Endometrium (tissue), 2 donors: ENCODE data around the gene RIPPLY3.
"Not testable (repeated sequence)": the region's sequence is repeated elsewhere in the genome, so short reads cannot be mapped to it uniquely, and the experiment has no call there.

Experiments used
- FAIRE-seq: peaks from 2 replicates; lab custom pipeline; 2012; peaks lifted over from hg19 to GRCh38; lab: Jason Lieb, UNC
- donor health status: control.
- donor health status: control.

The RIPPLY3 gene

DNA sequence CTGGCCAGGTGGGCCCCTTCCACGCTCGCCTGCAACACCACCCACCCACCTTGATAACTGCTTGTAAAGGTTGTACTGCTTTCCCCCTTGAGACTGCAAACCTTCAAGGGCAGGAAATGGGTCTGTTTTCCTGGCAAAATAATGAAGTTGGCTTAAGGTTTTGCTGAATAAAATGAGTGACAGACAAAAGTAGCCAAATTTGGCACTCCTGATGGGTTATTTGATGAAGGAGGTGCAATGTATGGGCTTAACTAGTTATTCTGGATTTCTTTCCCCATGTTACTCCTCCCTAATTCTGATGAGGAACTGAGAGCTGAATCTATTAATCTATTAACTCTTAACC, 25.5 kb upstream of the RIPPLY3 start:
- FAIRE-seq, result no peak

DNA sequence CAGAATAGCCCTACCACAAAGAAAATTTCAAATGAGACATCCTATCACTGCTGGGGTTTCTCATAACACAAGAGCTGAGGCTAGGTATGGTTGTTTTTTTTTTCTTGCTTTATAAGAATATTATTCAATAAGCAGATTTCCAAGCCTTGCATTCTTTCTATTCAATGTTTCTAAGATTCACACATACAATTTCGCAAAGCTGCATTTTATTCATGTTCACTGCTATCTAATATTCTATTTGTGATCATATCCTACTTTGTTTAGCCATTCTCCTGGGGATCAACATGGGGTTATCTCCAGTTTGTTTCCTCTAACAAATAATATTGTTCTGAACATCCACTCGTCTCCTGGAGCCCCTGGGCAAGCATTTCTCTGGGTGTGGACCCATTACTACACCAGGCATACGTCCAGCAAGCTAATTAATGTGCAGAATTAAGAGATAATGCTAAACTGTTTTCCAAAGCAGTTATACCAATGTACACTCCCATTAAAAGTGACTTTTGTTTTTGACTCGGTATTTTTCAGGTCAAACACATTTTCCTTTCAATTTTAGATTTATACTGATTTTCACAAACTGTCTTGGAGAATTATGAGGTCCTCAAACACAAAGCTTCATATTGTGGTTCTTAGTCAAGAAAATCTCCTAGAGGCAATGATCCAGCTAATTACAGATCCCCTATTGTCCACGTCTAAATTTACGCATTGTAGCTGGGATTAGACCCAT, 24.4 kb upstream of the RIPPLY3 start:
- FAIRE-seq, result no peak

DNA sequence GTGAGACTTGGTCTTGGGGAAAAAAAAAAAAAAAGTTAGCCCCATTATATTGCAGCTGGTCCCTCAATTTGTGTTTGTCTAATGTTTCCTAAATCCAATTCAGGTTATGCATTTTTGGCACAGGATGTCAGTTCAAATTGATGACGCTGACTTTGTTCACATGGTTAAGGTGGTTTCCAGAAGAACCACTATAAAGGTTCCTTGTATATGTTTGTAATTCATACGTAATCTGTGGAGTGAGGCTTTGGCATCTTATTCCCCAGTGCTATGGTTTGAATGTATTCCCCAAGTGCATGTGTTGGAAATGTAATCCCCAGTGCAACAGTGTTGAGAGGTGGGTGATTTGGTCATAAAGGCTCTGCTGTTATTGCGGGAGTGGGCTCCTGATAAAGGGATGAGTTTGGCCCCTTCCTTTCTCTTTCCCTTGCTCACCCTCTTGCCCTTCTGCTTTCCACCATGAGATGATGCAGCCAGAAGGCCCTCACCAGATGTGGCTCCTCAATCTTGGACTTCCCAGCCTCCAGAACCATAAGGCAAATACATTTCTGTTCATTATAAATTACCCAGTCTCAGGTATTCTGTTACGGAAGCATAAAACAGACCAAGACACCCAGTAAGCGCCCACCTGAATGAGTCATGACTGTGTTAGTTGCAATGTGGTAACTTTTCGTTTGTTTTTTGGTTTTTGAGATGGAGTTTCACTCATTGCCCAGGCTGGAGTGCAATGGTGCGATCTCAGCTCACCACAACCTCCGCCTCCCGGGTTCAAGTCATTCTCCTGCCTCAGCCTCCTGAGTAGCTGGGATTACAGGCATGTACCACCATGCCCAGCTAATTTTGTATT, 20.5 kb upstream of the RIPPLY3 start:
- FAIRE-seq, result no peak

DNA sequence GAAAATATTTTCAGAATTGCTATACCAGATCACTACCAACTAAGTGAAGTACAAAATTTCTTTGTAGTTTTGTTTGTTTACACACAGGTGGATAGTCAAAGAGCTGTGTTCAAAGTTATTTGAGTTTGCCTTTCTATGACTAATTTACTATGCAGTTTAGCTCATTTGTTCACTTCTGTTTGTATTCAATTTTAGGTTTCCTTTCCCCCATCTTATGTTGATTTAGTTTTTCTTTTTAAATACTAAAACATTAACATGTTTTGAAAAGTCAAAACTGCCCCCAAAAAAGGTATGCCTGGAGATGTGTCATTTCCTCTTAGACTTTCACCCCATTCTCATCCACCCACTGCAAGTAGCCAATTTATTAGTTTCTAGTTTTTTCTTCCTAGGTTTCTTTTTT, 18.7 kb upstream of the RIPPLY3 start:
- no peak for FAIRE-seq

DNA sequence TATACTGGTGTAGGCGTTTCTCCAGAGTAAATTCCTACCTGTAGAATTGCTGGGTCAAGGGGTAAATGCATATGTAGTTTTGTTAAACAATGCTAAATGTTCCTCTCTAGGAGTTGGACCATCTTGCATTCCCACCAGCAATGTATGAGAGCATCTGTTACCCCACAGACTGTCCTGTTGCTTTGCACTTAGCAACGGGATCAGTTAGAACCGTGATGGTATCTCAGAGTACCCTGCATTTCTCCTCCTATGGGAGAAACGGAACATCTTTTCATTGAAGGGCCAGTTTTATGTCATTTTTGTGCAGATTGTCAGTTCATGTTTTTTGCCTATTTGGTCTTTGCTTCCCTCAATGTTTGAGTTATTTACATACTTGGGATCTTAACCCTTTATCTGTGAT, 18.0 kb upstream of the RIPPLY3 start:
- FAIRE-seq, result no peak

- FAIRE-seq, result not testable (repeated sequence)
Observed at GRCh38 chr21:36989199-36989698, 17.3 kb upstream of the RIPPLY3 start.

DNA sequence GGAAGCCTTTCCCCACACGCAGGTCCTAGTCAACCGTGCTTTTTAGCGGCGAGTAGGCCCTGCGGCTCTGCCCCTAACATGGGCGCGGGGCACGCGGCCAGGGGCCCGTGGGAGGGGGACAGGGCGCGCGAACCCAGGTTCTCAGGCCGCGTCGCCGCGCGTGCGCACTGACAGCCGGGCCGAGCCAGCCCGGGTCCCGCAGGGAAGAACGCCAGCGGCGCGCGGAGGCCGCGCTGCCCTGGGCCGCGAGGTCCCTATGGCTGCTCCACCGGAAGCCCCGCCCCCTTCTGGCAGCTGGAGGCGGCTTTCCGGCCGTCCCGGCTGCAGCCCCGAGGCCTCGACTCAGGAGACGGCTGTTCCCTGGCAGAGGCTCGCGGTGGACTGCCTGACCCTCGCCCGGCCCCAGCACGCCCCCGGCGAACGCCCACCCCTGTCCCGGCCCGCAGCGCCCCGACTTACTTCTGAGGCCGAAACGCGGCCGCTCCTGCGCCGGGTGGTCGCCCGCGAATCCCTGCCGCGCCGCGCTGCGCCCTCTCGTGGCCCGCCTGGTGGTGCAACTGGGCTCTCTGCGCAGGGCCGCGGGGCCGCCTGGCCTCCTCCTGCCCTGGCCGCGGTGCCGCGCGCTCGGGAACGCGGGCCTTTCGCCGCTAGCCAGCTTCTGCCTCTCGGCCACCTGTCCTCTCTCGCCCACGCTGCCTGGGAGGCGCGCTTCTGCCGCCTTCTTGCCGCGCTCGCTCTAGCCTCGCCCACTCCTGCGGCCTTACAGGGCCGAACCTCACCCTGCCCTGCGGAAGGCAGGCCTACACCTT, 16.6 kb upstream of the RIPPLY3 start:
- no peak for FAIRE-seq

DNA sequence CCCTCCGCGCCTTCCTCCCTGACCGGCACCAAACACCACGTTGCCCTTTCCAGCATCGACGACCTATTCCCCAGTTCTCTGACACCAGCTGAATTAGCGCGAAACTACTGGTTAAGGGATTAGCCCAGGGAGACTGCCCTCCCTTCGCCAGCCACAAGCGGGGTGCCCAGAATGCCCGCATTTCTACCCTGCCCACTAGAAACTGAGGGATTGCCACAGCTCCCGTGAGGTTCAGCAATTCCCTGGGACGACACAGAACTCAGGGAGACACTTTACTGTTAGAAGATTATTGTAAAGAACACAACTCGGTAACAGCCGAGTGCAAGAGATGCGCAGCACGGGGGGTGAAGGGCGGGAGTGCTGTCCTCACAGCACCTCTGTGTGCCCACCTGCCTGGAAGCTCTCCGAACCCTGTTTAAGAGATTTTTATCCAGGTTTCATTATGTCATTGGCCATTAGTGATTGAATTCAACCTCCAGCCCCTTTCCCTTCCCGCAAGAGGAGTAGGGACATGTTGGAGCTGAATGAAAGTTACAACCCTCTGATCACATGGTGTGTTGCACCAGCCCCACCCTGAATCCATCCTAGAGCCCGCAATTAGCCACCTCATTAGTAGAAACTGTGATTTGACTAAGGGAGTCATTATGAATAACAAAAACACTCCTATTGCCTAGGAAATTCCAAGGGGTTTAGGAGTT, 15.8 kb upstream of the RIPPLY3 start:
- FAIRE-seq, result no peak

GRCh38 chr21:36992671-36993070, 13.8 kb upstream of the RIPPLY3 start:
- no peak for FAIRE-seq

DNA sequence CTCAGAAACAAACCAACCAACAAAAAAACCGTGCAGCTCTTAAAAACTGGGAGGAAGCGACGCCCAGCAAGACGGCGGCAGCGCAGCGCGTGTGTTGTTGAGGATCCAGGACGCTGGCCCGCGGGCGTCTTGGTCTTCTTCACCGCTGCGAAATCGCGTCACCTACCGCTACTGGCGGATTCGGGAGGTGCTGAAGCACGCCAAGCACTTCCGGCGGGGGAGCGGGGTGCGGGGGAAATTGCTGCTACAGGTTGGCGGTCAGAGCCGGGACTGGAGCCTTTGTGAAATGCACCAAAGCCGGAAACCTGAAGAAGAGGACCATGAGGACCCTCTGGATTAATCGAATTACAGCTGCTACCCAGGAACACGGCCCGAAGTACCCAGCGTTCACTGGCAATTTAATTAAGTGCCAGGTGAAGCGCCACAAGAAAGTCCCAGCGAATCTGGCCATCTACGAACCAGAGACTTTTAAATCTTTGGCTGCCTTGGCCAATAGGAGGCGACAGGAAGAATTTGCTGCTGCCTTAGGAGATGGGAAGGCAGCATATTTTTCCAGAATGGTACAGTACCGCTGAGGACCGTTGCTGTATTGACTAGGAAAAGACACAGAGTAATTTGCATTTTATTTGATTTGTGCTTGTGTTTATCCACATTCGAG, 11.9 kb upstream of the RIPPLY3 start:
- FAIRE-seq, result no peak

DNA sequence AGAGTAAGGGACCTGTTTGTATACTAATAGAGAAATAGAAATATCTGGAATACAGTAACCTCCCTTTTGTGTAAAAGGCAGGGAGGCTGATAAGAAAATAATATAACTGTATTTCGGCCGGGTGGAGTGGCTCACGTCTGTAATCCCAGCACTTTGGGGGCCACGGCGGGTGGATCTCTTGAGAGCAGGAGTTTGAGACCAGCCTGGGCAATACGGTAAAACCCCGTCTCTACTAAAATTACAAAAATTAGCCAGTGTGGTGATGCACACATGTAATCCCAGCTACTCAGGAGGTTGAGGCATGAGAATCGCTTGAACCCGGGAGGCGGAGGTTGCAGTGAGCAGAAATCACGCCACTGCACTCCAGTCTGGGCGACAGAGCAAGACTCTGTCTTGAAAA, 11.2 kb upstream of the RIPPLY3 start:
- FAIRE-seq, result not testable (repeated sequence)

GRCh38 chr21:36999131-36999898, 7.2 kb upstream of the RIPPLY3 start:
- no peak for FAIRE-seq

DNA sequence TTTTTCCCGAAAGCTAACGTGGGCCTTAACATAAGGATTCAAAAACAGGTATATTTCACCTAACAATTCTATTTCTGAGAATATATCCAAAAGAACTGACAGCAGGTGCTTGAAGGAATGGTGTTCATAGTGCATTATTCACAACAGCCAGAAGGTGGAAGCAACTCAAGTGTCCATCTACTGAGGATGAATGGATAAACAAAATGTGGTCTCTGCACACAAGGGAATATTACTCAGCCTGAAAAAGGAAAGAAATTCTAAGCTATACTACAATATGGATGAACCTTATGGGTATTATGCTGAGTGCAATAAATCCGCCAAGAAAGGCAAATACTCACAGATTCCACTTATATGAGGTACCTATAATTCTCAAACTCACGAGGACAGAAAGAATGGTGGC, 6.1 kb upstream of the RIPPLY3 start:
- FAIRE-seq, result no peak

GRCh38 chr21:37001441-37001840, 5.1 kb upstream of the RIPPLY3 start:
- no peak for FAIRE-seq

DNA sequence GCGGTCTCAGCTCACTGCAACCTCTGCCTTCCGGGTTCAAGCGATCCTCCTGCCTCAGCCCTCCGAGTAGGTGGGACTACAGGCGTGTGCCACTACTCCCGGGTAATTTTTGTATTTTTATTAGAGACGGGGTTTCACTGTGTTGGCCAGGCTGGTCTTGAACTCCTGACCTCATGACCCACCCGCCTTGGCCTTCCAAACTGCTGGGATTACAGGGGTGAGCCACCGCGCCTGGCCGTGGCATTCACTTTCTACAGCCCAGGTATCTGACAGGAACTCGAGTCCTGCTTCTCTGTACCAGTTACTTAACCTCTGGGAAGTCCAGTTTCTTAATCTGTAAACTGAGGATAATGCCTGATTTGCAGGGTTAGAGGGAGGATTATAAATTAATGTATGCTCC, 3.7 kb upstream of the RIPPLY3 start:
- not testable (repeated sequence) for FAIRE-seq

DNA sequence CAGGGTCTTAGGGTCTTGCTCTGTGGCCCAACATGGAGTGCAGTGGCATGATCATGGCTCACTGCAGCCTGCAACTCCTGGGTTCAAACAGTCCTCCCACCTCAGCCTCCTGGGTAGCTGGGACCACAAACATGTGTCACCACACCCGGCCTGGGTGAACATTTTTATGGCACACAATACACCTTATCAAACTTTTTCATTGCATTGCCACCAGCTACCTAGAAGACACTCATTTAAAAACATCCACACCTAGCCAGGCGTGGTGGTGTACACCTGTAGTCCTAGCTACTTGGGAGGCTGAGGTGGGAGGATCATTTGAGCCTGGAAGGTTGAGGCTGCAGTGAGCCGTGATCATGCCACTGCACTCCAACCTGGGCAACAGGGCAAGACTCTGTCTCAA, 2.6 kb upstream of the RIPPLY3 start:
- not testable (repeated sequence) for FAIRE-seq

DNA sequence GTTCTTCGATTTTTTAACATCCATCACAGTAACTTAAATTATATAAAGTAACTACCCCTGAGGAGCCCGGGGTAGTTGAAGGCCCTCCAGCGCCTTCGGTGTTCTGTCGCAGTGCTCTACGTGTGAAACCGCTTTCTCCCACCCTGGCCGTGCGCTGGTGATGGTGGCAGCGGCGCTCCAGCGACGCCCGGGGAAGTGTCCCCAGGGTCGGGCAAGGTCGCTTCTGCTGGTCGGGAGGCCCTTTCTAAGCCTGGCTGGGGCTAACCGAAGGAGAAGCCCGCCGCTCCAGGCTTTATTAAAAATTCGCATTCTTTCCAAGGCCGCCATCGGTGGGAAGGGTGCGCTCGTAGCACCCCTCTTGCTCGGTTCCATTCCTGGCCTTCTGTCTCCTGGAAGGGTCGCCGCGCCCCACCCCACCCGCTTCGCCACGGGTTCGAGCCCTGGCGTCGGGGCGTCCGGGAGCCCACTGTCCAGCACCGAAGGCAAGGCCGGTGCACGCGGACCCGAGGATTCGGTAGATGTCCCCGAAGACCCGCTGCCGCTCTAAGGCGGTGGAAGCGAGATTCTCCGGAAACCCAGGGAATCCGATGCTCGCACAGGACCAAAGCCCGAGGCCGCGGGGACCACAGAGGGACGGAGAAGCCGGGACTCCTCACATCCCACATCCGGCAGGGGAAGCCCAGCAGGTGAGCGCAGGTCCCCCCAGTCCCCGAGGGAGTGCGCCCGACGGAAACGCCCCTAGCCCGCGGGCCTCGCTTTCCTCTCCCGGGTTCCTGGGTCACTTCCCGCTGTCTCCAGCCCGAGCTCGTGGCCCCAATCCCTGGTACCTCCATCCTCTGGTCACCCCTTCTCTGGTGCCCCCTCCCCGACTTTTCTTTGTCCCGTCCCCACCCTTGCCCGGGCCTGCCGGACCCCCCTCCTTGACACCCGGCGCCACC, 685 bp upstream of the RIPPLY3 start:
- no peak for FAIRE-seq

GRCh38 chr21:37008724-37009123, 2.2 kb downstream of the RIPPLY3 start:
- no peak for FAIRE-seq

- no peak for FAIRE-seq
Observed at GRCh38 chr21:37009740-37010341, 3.3 kb downstream of the RIPPLY3 start.
